ENCODE data around the gene CFAP47. TPM values are rescaled to one million over a fixed set of nuclear protein-coding genes. Genes with fewer than 3 reads are reported as not detected.

Gene CFAP47
- total and polyA plus RNA-seq, 2 of the 13 experiments (the other 11 are each of a cell fraction or from before 2014, with no cell fraction given): not detected

DNA sequence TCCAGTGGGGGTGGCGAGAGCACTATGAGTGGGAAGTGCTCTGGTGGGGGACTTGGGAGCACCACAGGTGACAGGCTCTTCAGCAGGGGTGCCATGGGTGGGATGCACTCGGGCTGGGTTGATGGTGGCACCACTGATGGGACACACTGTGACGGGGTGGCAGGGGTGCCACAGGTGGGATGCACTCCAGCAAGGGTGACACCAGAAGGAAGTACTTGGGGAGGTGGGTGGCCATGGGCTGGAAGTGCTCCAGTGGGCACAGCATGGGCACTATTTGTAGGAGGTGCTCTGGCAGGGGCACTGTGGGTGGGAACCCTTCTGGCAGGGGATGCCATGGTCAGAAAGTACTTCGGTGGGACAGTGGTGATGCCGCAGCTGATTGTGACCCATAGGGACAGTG, 346.6 kb downstream of the CFAP47 start:
- H3K79me2 ChIP-seq (ENCODE audit: insufficient read depth, low read length): no peaks in the 10 kb centered on the region
- H3K27ac ChIP-seq (ENCODE audit: extremely low read length, insufficient read depth, low read length): no peak overlapping the region
- H3K4me1 ChIP-seq (ENCODE audit: insufficient read depth, low read length): no peaks in the 10 kb centered on the region
- intact Hi-C loops (cut with micrococcal nuclease; ENCODE audit: unreplicated experiment) (no loop called here), in situ Hi-C loops (cut with HindIII; ENCODE audit: extremely low pct_ligation_motif_present, low pct_unique_long_range_greater_than_20kb) (no loop called here)
- no peak for ATAC-seq
- FAIRE-seq: no peak
- no peak overlapping the region for H2AFZ ChIP-seq (ENCODE audit: low read length)
- no TSS peak for BruUV-seq (replicated peaks)
- H3K9ac ChIP-seq (ENCODE audit: insufficient read depth, low read depth, low read length): no peak overlapping the region
- TF ChIP-seq IRX3 (CRISPR knock-in tag; IDR thresholded peaks at IDR 0.05; ENCODE audit: borderline replicate concordance, low read depth) (no peak), ZNF44 (CRISPR knock-in tag; IDR thresholded peaks at IDR 0.05) (no peak), HHEX (CRISPR knock-in tag; IDR thresholded peaks at IDR 0.05) (no peak), SATB2 (CRISPR knock-in tag; IDR thresholded peaks at IDR 0.05) (no peak), ZNF33A (CRISPR knock-in tag; IDR thresholded peaks at IDR 0.05; ENCODE audit: borderline replicate concordance) (no peak), RAD21 (CRISPR knock-in tag; IDR thresholded peaks at IDR 0.05) (no peak), TIGD3 (CRISPR knock-in tag; IDR thresholded peaks at IDR 0.05; ENCODE audit: borderline replicate concordance) (no peak), ZNF615 (CRISPR knock-in tag; IDR thresholded peaks at IDR 0.05; ENCODE audit: borderline replicate concordance) (no peak), GTF2F1 (IDR thresholded peaks at IDR 0.05; ENCODE audit: low read length) (no peak), ZIK1 (CRISPR knock-in tag; IDR thresholded peaks at IDR 0.05; ENCODE audit: borderline replicate concordance, low read depth) (no peak), ZNF24 (IDR thresholded peaks at IDR 0.05) (no peak), TARDBP (CRISPR knock-in tag; IDR thresholded peaks at IDR 0.05) (no peak), HOXA5 (CRISPR knock-in tag; IDR thresholded peaks at IDR 0.05) (no peak), ZBTB49 (CRISPR knock-in tag; IDR thresholded peaks at IDR 0.05; ENCODE audit: borderline replicate concordance) (no peak), ONECUT2 (CRISPR knock-in tag; IDR thresholded peaks at IDR 0.05) (no peak), GLI4 (CRISPR knock-in tag; IDR thresholded peaks at IDR 0.05; ENCODE audit: borderline replicate concordance) (no peak), FOXC1 (CRISPR knock-in tag; IDR thresholded peaks at IDR 0.05; ENCODE audit: borderline replicate concordance) (no peak), KMT2B (CRISPR knock-in tag; IDR thresholded peaks at IDR 0.05) (no peak)
- TF ChIP-seq, protein P1, sequence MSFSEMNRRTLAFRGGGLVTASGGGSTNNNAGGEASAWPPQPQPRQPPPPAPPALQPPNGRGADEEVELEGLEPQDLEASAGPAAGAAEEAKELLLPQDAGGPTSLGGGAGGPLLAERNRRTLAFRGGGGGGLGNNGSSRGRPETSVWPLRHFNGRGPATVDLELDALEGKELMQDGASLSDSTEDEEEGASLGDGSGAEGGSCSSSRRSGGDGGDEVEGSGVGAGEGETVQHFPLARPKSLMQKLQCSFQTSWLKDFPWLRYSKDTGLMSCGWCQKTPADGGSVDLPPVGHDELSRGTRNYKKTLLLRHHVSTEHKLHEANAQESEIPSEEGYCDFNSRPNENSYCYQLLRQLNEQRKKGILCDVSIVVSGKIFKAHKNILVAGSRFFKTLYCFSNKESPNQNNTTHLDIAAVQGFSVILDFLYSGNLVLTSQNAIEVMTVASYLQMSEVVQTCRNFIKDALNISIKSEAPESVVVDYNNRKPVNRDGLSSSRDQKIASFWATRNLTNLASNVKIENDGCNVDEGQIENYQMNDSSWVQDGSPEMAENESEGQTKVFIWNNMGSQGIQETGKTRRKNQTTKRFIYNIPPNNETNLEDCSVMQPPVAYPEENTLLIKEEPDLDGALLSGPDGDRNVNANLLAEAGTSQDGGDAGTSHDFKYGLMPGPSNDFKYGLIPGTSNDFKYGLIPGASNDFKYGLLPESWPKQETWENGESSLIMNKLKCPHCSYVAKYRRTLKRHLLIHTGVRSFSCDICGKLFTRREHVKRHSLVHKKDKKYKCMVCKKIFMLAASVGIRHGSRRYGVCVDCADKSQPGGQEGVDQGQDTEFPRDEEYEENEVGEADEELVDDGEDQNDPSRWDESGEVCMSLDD (CRISPR knock-in tag; IDR thresholded peaks at IDR 0.05; ENCODE audit: borderline replicate concordance): no peak
- TF ChIP-seq, protein P2, sequence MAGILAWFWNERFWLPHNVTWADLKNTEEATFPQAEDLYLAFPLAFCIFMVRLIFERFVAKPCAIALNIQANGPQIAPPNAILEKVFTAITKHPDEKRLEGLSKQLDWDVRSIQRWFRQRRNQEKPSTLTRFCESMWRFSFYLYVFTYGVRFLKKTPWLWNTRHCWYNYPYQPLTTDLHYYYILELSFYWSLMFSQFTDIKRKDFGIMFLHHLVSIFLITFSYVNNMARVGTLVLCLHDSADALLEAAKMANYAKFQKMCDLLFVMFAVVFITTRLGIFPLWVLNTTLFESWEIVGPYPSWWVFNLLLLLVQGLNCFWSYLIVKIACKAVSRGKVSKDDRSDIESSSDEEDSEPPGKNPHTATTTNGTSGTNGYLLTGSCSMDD (CRISPR knock-in tag; IDR thresholded peaks at IDR 0.05): no peak
- H3K4me2 ChIP-seq (ENCODE audit: low read depth, low read length): no peak overlapping the region
- ChIA-PET CTCF (ENCODE audit: low intra/inter-chr PET ratio, low total read pairs) (no interaction called here), POLR2A (no interaction called here)
- H3K4me3 ChIP-seq (replicated peaks in 1 of 3; ENCODE audit: insufficient read depth in 1 of 3, low read depth in 2 of 3, low read length in 3 of 3): no peak overlapping the region
- no CpG with 5 or more reads among the region's 5 CpGs for WGBS (ENCODE audit: low lambda C conversion rate)
- no peaks in the 10 kb centered on the region for H4K20me1 ChIP-seq (ENCODE audit: insufficient read depth, low read length)
- DNase-seq (ENCODE audit: low spot score): no peak
- no peaks in the 10 kb centered on the region for H3K27me3 ChIP-seq (ENCODE audit: control insufficient read depth in 1 of 2, insufficient read depth in 2 of 2, low read length in 2 of 2)
- H3K9me3 ChIP-seq (ENCODE audit: low read length): no peaks in the 10 kb centered on the region; the same call in 1 of the 2 replicates
- H3K36me3 ChIP-seq (replicated peaks in 1 of 2; ENCODE audit: control insufficient read depth in 1 of 2, insufficient read depth in 2 of 2, low read length in 2 of 2): no peaks in the 10 kb centered on the region

Data from HepG2 (cell line).